GM12878 (cell line): ENCODE results near the gene CACNA2D4. TPM values are rescaled to one million over a fixed set of nuclear protein-coding genes. Genes with fewer than 3 reads are reported as not detected.

Experiments used
- ATAC-seq: fragments of 200-7000 bp; cut with Tn5 transposase; 3 replicates; pipeline ENCODE4 v1.9.1; 2020; ENCODE audit warnings: mild to moderate bottlenecking, moderate library complexity
- BruUV-seq: library from RNA; stranded (reverse); fragments of 400-500 nt; replicated peaks from 2 replicates; lab custom pipeline; 2021; lab: Mats Ljungman, UMichigan
- CTCF ChIA-PET: fragments of 300-600 bp; sonication (Branson Sonifier 250); formaldehyde crosslinking; extraction: SDS; loops from one replicate; lab custom pipeline; 2021; ENCODE audit warnings: inconsistent platforms; lab: Yijun Ruan, JAX
- POLR2A ChIA-PET: fragments of 350-600 bp; formaldehyde crosslinking; extraction: SDS; loops from one replicate; lab custom pipeline; 2021; ENCODE audit warnings: inconsistent platforms; lab: Charles Lee
- RAD21 ChIA-PET: fragments of 300-600 bp; sonication (Branson Sonifier 250); formaldehyde crosslinking; loops from one replicate; lab custom pipeline; 2023; ENCODE audit warnings: antibody characterized with exemption; ENCODE audit not compliant: unreplicated experiment; lab: Charles Lee
- SMC1A ChIA-PET: fragments of 300-600 bp; sonication (Branson Sonifier 250); formaldehyde crosslinking; loops from one replicate; lab custom pipeline; 2023; ENCODE audit not compliant: unreplicated experiment, uncharacterized antibody; lab: Charles Lee
- DNase-seq: peaks from one replicate; pipeline ENCODE4 v3.0.0-alpha.2; 2011; ENCODE audit warnings: low read depth, low spot score
- FAIRE-seq: peaks from 3 replicates; lab custom pipeline; 2011; peaks lifted over from hg19 to GRCh38; lab: Jason Lieb, UNC
- H2AFZ ChIP-seq: 2 replicates; pipeline ENCODE4 v1.6.0; 2011; ENCODE audit warnings: low read depth, low read length, control low read depth; ENCODE audit not compliant: control insufficient read depth
- H3K27ac ChIP-seq: 2 replicates; pipeline ENCODE4 v1.5.1; 2011; ENCODE audit warnings: control low read depth; ENCODE audit not compliant: control insufficient read depth, insufficient read depth
- H3K27me3 ChIP-seq, 2 experiments: replicated peaks in 1 of 2; 2 replicates each; pipeline versions ENCODE4 v1.6.0 to v1.6.1; 2011; ENCODE audit warnings: low read length in 1 of 2; ENCODE audit not compliant: control insufficient read depth in 2 of 2, insufficient read depth in 2 of 2
- H3K36me3 ChIP-seq, 2 experiments: 2 replicates each; pipeline ENCODE4 v1.5.1; 2011; ENCODE audit warnings: low read length in 1 of 2; ENCODE audit not compliant: control insufficient read depth in 2 of 2, insufficient read depth in 2 of 2
- H3K4me1 ChIP-seq: 2 replicates; pipeline ENCODE4 v1.6.1; 2011; ENCODE audit warnings: mild to moderate bottlenecking, low read length, moderate library complexity, mixed read lengths; ENCODE audit not compliant: control insufficient read depth, insufficient read depth
- H3K4me2 ChIP-seq: 2 replicates; pipeline ENCODE4 v1.6.0; 2011; ENCODE audit warnings: control low read depth; ENCODE audit not compliant: control insufficient read depth, insufficient read depth
- H3K4me3 ChIP-seq: fragments of 200-600 bp; sonication (generic); 2 replicates; pipeline ENCODE4 v1.5.1; 2016
- H3K79me2 ChIP-seq: 2 replicates; pipeline ENCODE4 v1.6.0; 2011; ENCODE audit warnings: low read length; ENCODE audit not compliant: control insufficient read depth, insufficient read depth
- H3K9ac ChIP-seq: 2 replicates; pipeline ENCODE4 v1.8.0; 2011; ENCODE audit warnings: low read length, control low read depth, mixed read lengths; ENCODE audit not compliant: control insufficient read depth, insufficient read depth
- H3K9me3 ChIP-seq: replicated peaks from 3 replicates; pipeline ENCODE4 v1.5.1; 2011; ENCODE audit warnings: mild to moderate bottlenecking, low read length; ENCODE audit not compliant: control insufficient read depth, insufficient read depth
- H4K20me1 ChIP-seq: 2 replicates; pipeline ENCODE4 v1.6.0; 2011; ENCODE audit not compliant: control insufficient read depth, insufficient read depth
- CHD4 ChIP-seq: fragments of 200-600 bp; sonication (generic); IDR thresholded peaks from 2 replicates; pipeline ENCODE4 v1.6.1; 2016; ENCODE audit warnings: mild to moderate bottlenecking
- DPF2 ChIP-seq: fragments of 450-650 bp; IDR thresholded peaks from 2 replicates; pipeline ENCODE4 v1.6.1; 2017; ENCODE audit warnings: mild to moderate bottlenecking
- E4F1 ChIP-seq: fragments of 450-650 bp; IDR thresholded peaks from 2 replicates; pipeline ENCODE4 v1.6.1; 2018; ENCODE audit warnings: borderline replicate concordance, mild to moderate bottlenecking; ENCODE audit not compliant: partially characterized antibody
- ETV6 ChIP-seq, 2 experiments: fragments of 450-650 bp in 1 of 2; IDR thresholded peaks in 1 of 2; conservative IDR thresholded peaks in 1 of 2; 2 replicates each; pipeline ENCODE4 v1.6.1; 2014; ENCODE audit warnings: antibody characterized with exemption in 1 of 2, borderline replicate concordance in 1 of 2, low read depth in 1 of 2, mild to moderate bottlenecking in 1 of 2, moderate library complexity in 1 of 2
- HDAC6 ChIP-seq: fragments of 200-600 bp; sonication (generic); IDR thresholded peaks from one replicate; pipeline ENCODE4 v1.8.0; 2017; ENCODE audit warnings: antibody characterized with exemption; ENCODE audit not compliant: unreplicated experiment
- MEF2A ChIP-seq: IDR thresholded peaks from 2 replicates; pipeline ENCODE4 v1.6.1; 2011; ENCODE audit warnings: low read depth, mild to moderate bottlenecking, low read length, moderate library complexity; ENCODE audit not compliant: insufficient read depth
- MTA3 ChIP-seq: IDR thresholded peaks from 2 replicates; pipeline ENCODE4 v1.6.1; 2012; ENCODE audit warnings: low read length, inconsistent platforms, borderline replicate concordance
- NKRF ChIP-seq: fragments of 450-650 bp; conservative IDR thresholded peaks from 2 replicates; pipeline ENCODE4 v1.6.1; 2017; ENCODE audit warnings: mild to moderate bottlenecking, moderate library complexity
- NR2C1 ChIP-seq: fragments of 450-650 bp; IDR thresholded peaks from 2 replicates; pipeline ENCODE4 v1.6.1; 2017; ENCODE audit warnings: antibody characterized with exemption, mild to moderate bottlenecking, moderate library complexity
- NRF1 ChIP-seq: conservative IDR thresholded peaks from 2 replicates; pipeline ENCODE4 v1.6.1; 2011; ENCODE audit warnings: mild to moderate bottlenecking, low read depth, low read length, improper control_type of control experiment
- RCOR1 ChIP-seq: conservative IDR thresholded peaks from 2 replicates; pipeline ENCODE4 v1.6.1; 2012; ENCODE audit warnings: low read depth, low read length, improper control_type of control experiment
- SIN3A ChIP-seq: IDR thresholded peaks from 2 replicates; pipeline ENCODE4 v1.6.1; 2012; ENCODE audit warnings: low read depth, low read length, improper control_type of control experiment
- SMAD5 ChIP-seq: IDR thresholded peaks from 2 replicates; pipeline ENCODE4 v1.6.1; 2016; ENCODE audit warnings: antibody characterized with exemption, low read depth
- SRF ChIP-seq, 2 experiments: IDR thresholded peaks; 2 replicates each; pipeline ENCODE4 v1.6.1; 2011; ENCODE audit warnings: low read depth in 2 of 2, low read length in 2 of 2, mild to moderate bottlenecking in 1 of 2, moderate library complexity in 1 of 2
- STAT1 ChIP-seq: fragments of 450-650 bp; conservative IDR thresholded peaks from 2 replicates; pipeline ENCODE4 v1.6.1; 2014; ENCODE audit warnings: antibody characterized with exemption, mild to moderate bottlenecking
- TCF7 ChIP-seq: IDR thresholded peaks from 2 replicates; pipeline ENCODE4 v1.6.1; 2014; ENCODE audit warnings: antibody characterized with exemption, borderline replicate concordance
- USF2 ChIP-seq: IDR thresholded peaks from 2 replicates; pipeline ENCODE4 v1.6.1; 2011; ENCODE audit warnings: low read depth, low read length, improper control_type of control experiment, borderline replicate concordance
- YBX1 ChIP-seq: fragments of 450-650 bp; IDR thresholded peaks from 2 replicates; pipeline ENCODE4 v1.6.1; 2016; ENCODE audit warnings: antibody characterized with exemption
- WGBS: methylation state at CpG from one replicate; pipeline ENCODE4 v1.1.6; 2016; ENCODE audit warnings: low lambda C conversion rate; ENCODE audit not compliant: insufficient replicate concordance, insufficient coverage; ENCODE audit errors: missing lambda C conversion rate; 5-methylcytosine and 5-hydroxymethylcytosine counted together
- in situ Hi-C: fragments of 300-500 bp; cut with MboI; formaldehyde crosslinking; loops from 9 replicates; pipeline ENCODE4 v1.14.3; 2018; ENCODE audit warnings: mixed read lengths
- intact Hi-C: fragments of 100-400 bp; cut with micrococcal nuclease; formaldehyde crosslinking; loops from one replicate; pipeline ENCODE4 v1.14.2; 2022; ENCODE audit not compliant: unreplicated experiment
- polyA plus RNA-seq, 11 experiments: library from polyadenylated mRNA; depleted of rRNA in 4 of 11; unstranded in 6 of 11; stranded (reverse) in 5 of 11; fragments of >200 nt; fragmentation: Nextera tagmentation in 4 of 11; fragmentation: Illumina TruSeq in 1 of 11; extraction: Ambion mirVana in 4 of 11; extraction: Trizol in 1 of 11; gene quantifications; 1 replicate in 1 of 11; 2 replicates in 10 of 11; pipeline versions ENCODE4 v1.2.1 to v1.2.3, GENCODE V29; 2011 to 2016; ENCODE audit warnings: inconsistent platforms in 2 of 11, missing spikeins in 2 of 11, low read depth in 1 of 11
- total RNA-seq, 4 experiments: library from RNA; depleted of rRNA in 3 of 4; stranded (reverse); fragments of >200 nt in 3 of 4; fragmentation: Illumina TruSeq in 1 of 4; extraction: Trizol in 1 of 4; gene quantifications; 2 replicates each; pipeline versions ENCODE4 v1.2.1 to v1.2.3, GENCODE V29; 2013 to 2021

Gene CACNA2D4
- total and polyA plus RNA-seq, 10 of the 15 experiments (the other 5 are each of a cell fraction or from before 2014, with no cell fraction given), result 0.03 to 1.0 (median 0.65) TPM

GRCh38 chr12:1877169-1877878 lies 41.1 kb downstream of the CACNA2D4 start:
- in situ Hi-C loops (no loop called here), intact Hi-C loops (no loop called here)
- Histone ChIP-seq H3K4me2 (no peak overlapping the region), H3K9ac (no peak overlapping the region), H3K4me3 (no peak overlapping the region), H3K4me1 (no peaks in the 10 kb centered on the region), H4K20me1 (no peaks in the 10 kb centered on the region), H3K36me3 (no peaks in the 10 kb centered on the region), H3K9me3 (no peaks in the 10 kb centered on the region), H3K27ac (no peak overlapping the region), H3K79me2 (no peaks in the 10 kb centered on the region), H3K27me3 (peaks cover 0 to 4% of the 10 kb centered on the region in 2 experiments; a peak in 3 of 4 replicates), H2AFZ (no peak overlapping the region)
- FAIRE-seq (no peak), ATAC-seq (no peak), DNase-seq (no peak)
- TF ChIP-seq MTA3, result no peak
- TF ChIP-seq E4F1, result no peak
- no peak for TF ChIP-seq HDAC6
- no peak for TF ChIP-seq SRF (IDR thresholded peaks at IDR 0.05; ENCODE audit: low read depth in 2 of 2, low read length in 2 of 2)
- no peak for TF ChIP-seq SMAD5
- TF ChIP-seq RCOR1, result no peak
- TF ChIP-seq SIN3A, result no peak
- no peak for TF ChIP-seq TCF7
- TF ChIP-seq USF2, result no peak
- no peak for TF ChIP-seq NR2C1
- TF ChIP-seq YBX1, result no peak
- no peak for TF ChIP-seq STAT1
- TF ChIP-seq ETV6 (conservative IDR thresholded peaks at IDR 0.05 in 1 of 2, IDR thresholded peaks at IDR 0.05 in 1 of 2; ENCODE audit: borderline replicate concordance in 1 of 2, low read depth in 1 of 2), result no peak
- TF ChIP-seq CHD4, result no peak
- no peak for TF ChIP-seq NKRF
- no peak for TF ChIP-seq NRF1
- TF ChIP-seq MEF2A, result no peak
- no peak for TF ChIP-seq DPF2
- ChIA-PET CTCF (interaction anchor here (1.0 kb wide), 1 partner anchor 62 kb away, joined by 4 read pairs; no protein-coding TSS in a partner anchor), SMC1A (no interaction called here), RAD21 (no interaction called here), POLR2A (no interaction called here)
- BruUV-seq, result no TSS peak
- WGBS, result 33% methylated on average over 8 of the region's 8 CpGs
